HG03354 (cell line): ENCODE measurements around the gene C2CD4B.

Experiments
- ATAC-seq: cut with Tn5 transposase; IDR thresholded peaks from one replicate; pipeline ENCODE4 v1.9.1; 2021; ENCODE audit warnings: mild to moderate bottlenecking; ENCODE audit not compliant: unreplicated experiment, poor library complexity, severe bottlenecking

Gene C2CD4B

DNA sequence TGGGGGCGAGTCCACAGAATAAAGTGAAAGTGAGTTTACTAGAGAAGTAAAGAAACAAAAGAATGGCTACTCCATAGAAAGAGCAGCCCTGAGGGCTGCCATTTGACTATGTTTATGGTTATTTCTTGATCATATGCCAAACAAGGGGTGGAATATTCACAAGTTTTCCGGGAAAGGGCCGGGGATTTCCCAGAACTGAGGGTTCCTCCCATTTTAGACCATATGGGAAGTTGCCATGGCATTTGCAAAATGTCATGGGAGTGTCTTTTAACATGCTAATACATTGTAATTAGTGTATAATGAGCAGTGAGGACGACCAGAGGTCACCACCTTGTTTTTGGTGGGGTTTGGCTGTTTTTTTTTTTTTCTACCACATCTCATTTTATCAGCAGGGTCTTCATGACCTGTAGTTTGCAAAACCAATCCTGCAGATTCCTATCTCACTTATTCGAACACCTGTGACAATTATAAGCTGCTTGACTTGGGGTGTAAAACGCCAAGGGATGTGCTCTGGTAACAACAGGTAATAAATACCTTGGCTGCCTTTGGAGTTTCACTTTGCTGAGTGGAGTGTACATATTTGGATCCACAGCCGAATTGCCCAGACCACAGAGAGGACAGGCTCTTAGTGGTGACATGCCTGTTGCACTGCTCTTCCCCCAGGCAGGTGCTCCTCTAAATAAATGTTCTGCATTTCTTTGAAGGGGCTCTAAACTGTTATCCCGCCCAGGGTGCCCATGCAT, 43.6 kb downstream of the C2CD4B start:
- ATAC-seq: no peak

DNA sequence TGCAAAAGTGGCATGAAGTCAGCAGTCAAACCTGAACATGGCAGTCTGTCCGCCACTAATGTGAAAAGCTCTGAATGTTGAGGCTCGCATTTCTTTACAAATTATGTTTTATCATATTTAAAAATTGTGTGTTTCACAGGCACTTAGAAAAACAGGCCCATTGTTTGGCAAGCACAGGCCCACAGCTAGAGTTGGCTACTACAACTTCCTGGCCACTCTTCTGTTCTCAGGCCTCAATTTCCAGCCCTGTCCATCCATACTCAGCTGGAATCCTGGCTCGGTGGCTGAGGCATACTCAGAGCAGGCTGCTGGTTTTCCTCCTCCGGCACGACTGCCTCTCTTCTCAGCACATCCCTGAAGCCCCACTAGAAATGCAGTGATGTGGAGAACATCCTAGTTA, 44.3 kb downstream of the C2CD4B start:
- ATAC-seq: no peak

DNA sequence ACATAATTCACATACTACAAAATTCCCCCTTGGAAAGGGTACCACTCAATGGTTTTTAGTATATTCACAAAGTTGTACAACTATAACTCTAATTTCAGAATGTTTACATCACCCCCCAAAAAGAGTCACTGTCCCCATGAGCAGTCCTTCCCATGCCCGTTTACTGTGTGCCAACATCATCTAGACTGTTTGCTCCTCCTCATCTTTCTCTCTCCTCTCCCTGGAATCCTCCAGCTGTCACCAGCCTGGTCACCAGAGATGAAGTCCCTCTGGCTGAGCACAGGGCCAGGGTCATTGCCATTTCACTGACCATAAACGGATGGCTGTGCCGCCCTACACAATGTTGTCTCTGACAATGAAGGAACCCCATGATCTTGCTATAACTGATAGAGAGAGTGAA, 45.2 kb downstream of the C2CD4B start:
- no peak for ATAC-seq

DNA sequence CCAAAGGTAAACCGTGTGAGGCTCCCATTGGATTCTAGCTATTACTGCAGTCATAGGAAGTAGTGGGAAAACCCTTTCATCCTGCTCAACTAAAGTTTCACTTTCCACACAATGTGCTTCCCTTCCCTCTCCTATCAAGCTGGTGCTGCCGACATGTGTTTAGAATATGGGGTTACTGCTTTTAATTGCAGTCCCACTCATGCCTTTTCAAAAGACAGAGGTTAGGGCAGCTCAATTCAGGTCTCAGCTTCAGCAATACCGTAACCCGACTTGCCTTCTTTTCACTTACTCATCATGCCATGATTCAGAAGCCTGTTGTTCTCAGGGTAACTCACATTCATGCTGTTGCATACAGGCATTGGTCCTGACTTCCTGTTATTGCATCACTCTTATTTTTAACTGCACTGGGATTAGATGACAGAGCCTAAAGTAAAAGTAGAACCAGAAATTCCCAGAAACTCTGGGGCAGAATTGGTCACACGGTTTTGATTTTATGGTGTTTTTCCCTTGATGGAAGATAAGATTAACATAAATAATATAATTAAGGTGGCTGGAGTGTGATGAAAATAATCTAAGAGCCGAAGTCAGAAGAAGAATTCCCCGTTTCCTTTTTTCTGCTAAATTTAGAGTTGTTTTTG, 45.7 kb downstream of the C2CD4B start:
- ATAC-seq: no peak

GRCh38 chr15:62118520-62119226, 46.4 kb downstream of the C2CD4B start:
- ATAC-seq: no peak

DNA sequence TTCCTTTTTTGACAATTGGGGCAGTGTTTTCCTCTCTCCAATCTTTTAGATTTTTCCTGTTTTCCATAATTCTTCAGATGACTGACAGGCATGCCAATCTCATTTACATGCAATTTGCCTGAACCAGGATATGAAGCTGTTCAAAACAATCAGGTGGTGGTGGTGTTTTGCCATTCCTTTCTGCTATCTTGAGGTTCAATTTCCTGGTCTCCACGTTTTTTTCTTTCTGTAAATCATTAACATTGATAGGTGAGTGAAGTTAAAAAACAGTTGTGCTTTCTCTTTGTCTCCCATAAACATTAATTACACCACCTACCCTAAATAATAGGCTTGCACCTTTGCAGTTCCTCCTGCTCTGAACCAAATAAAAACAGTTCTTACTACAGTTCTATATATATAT, 49.2 kb downstream of the C2CD4B start:
- no peak for ATAC-seq
